Middle frontal gyrus (tissue), 1 donor: ENCODE data around the gene TACC3.

ENCODE experiments used
- DNase-seq: peaks from one replicate; pipeline ENCODE4 v3.0.0-alpha.2; 2015; ENCODE audit warnings: low spot score; ENCODE audit errors: extremely low spot score

TACC3 gene

GRCh38 chr4:1790005-1790404 lies 68.7 kb downstream of the TACC3 start:
- no peak for DNase-seq

GRCh38 chr4:1792158-1792831 lies 71.0 kb downstream of the TACC3 start:
- DNase-seq: no peak

- DNase-seq: no peak
Measured at GRCh38 chr4:1792832-1793495, 71.6 kb downstream of the TACC3 start, which contains the start of gene FGFR3. Gene FGFR3, plus strand, starts transcription at chr4:1793293. Its CDS starts 642 bp downstream, at chr4:1793935.

GRCh38 chr4:1793496-1793840 lies 72.1 kb downstream of the TACC3 start:
- DNase-seq: no peak

- no peak for DNase-seq
Measured at GRCh38 chr4:1793940-1794808, 72.9 kb downstream of the TACC3 start.
